HG02588 (cell line): Measurements from ENCODE around the gene RAB38.

Source experiments
- ATAC-seq: cut with Tn5 transposase; IDR thresholded peaks from one replicate; pipeline ENCODE4 v1.9.1; 2021; ENCODE audit warnings: mild to moderate bottlenecking, moderate library complexity; ENCODE audit not compliant: unreplicated experiment

Gene RAB38

DNA sequence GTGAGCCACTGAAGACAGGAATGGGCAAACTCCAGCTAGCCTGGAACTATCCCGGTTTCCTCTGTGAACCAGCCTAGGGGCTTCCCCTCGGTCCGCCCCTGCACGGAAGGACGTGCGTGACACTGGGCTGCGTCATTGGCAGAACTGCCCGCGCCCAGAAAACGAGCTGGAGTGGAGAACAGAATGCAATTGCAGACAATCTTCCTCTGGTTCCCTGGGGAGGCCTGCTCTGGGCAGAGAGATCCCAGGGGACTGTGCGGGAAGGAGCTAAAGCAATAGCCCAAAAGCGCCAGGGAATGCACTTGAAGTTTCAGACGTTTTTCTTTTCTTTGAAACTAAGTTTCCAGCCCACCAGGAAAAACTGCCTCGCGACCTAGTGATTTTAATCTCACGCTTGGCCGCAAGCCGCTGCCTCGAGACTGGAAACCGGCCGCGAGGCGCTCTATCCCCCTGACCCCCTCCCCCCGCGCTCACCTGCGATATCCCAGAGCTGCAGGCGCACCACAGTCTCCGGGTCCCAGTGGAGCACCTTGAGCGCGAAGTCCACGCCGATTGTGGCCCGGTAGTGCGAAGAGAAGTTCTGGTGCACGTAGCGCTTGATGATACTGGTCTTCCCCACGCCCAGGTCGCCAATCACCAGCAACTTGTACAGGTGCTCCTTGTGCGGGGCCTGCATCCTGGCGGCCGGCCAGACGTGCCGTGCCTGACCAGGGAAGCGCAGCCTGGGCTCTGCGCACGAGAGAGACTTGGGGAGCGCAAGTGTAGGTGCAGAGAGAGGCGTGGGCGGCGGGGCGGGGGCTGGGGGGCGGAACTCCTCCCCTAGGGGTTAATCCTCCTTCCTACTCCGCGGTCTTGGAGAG is at the start of gene RAB38:
Gene RAB38, minus strand, starts transcription at position 735 of the 860 bp plus-strand sequence. Its CDS starts 59 bp downstream, at position 676.
- peak; percentile 56 for ATAC-seq

GRCh38 chr11:88213406-88213805 is 38.2 kb upstream of the RAB38 start:
- ATAC-seq, result no peak

- no peak for ATAC-seq
Observed at GRCh38 chr11:88212300-88212699, 37.1 kb upstream of the RAB38 start.

DNA sequence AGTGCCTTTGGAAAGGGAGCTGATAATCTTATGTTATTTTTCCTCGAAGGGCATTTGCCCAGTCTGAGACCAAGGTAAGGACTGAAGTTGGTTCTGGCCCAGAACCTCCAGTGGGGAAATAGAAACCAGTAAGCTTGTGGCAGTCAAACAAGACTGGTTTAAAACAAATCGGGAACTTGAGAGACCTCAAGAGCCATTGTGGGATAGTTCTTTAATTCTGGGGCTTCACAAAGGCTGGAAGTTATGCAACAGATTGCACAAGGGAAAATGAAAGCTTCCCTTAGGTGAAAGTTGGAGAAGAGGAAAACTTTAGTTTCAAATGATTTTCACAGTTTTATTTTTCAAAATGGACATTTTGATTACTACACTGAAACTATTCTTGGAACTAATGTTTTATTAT is 33.5 kb upstream of the RAB38 start:
- no peak for ATAC-seq

DNA sequence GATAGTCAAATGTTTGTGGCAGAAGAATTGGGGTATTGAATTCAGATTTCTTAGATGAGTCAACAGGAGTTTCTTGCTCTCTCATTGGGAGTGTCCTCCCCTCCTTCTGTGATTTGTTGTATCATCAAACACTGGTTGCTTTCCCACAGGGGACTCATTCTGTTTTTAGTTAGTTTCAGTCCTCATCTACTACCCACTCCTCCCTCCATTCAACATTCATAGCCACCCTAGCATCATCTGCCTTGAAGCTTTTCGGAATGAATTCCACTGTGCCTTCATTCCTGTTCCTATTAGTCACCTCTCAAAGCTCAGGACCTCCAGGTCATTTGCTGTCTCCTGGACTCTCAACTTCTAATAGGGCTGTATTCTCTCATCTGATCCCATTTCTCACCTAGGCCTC is 31.5 kb upstream of the RAB38 start:
- ATAC-seq, result no peak

DNA sequence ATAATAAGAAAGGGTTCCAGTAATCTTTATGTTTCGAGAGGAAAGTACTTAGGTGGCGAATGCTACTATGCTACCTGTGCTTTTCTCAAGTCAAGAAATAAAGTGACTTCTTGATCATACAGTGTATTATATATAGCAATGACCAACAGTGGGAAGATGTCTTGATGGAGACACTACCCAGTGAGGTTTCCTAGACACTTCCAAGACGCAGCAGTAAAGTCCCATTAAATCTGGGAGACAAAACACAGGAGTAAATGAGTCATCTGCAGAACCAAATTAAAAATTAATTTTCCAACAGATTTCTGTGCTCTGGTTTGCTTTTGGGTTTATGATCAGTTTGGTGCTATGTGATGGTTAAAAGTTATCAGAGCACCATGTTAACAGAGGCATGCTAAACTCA is 29.1 kb upstream of the RAB38 start:
- no peak for ATAC-seq

DNA sequence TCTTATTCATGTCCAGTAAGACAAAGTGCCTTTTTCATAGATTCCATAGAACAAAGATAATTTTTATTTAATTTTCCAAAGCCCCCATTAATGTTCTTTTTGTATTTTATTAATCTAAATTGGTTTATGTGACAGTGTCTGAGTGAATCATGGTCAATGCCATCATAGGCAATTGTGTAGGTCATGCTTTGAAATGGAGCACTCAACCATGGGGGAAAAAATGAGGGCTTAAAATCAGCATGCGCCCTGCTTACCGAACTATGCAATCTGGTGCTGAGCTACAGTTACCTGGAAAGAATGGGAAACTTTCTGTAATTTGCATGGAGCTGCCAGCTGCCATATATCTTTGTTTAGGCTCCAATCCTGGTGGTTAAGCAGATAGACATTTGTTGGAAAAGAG is 28.4 kb upstream of the RAB38 start:
- ATAC-seq, result no peak

DNA sequence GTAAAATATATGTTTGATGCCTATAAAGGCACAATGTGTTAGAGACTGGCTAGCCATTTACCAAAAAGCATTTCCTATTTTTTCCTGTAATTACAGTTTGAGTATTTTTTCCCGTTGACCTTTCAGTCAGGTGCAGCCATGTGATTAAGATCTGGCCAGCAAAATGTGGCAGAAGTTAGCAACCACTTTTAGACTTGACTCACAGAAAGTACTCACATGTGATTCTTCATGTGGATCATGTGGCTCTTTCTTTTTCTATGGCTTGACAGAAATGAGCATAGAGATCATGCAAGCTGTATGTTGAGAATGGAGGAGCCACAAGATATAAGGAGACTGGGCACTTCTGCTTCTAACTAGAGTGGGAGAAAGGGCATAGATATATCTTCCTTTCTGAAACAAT is 27.3 kb upstream of the RAB38 start:
- ATAC-seq, result no peak

DNA sequence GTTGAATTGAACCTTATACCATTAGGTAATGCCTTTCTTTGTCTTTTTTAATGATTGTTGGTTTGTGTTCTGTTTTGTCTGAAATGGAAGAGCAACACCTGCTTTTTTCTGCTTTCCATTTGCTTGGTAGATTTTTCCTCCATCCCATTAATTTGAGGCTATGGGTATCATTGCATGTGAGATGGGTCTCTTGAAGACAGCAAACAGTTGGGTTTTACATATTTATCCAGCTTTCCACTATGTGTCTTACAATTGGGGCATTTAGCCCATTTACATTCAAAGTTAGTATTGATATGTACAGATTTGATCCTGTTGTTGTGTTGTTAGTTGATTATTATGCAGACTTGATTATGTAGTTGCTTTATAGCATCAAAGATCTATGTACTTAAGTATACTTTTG is 21.1 kb upstream of the RAB38 start:
- ATAC-seq, result no peak

DNA sequence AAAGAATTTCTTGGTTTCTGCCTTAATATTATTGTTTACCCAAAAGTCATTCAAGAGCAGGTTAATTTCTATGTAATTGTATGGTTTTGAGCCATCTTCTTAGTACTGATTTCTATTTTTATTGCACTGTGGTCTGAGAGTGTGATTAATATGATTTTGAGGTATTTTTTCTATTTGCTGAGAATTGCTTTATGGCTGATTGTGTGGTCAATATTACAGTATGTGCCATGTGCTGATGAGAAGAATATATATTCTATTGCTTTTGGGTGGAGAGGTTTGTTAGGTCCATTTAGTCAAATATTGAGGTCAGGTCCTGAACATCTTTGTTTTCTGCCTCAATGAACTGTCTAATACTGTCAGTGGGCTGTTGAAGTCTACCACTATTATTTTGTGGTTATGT is 20.7 kb upstream of the RAB38 start:
- ATAC-seq, result no peak

DNA sequence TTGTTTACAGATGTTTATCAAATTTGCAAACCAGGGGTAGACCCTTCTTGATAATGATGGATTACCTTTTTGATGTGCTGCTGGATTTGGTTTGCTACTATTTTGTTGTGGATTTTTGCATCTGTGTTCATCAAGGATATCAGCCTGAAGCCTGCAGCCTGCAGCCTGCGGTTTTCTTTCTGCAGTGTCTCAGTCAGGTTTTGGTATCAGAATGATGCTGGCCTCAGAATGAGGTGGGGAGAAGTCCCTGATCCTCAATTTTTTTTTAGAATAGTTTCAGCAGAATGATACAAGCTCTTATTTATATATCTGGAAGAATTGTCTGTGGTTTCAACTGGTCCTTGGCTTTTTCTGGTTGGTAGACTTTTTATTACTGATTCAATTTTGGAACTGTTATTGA is 19.7 kb upstream of the RAB38 start:
- no peak for ATAC-seq

GRCh38 chr11:88193278-88193677 is 18.0 kb upstream of the RAB38 start:
- ATAC-seq, result no peak

DNA sequence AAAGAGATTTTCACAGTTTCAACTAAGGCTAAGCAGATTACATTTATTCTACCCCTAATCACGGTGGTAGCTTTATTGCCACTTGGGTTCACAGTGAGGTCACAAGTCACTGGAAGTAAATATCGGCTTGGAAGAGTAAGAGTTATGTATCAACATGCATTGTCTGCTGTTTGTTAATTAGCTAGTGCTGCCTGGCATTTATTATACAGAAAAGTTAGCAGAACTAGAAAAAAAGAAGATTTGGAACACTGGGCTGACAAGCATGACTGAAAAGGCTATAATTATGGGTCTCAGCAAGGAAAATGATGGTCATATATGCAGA is 13.7 kb upstream of the RAB38 start:
- no peak for ATAC-seq

- no peak for ATAC-seq
Observed at GRCh38 chr11:88188251-88188931, 13.1 kb upstream of the RAB38 start.

GRCh38 chr11:88183233-88183632 is 8.0 kb upstream of the RAB38 start:
- ATAC-seq, result no peak

DNA sequence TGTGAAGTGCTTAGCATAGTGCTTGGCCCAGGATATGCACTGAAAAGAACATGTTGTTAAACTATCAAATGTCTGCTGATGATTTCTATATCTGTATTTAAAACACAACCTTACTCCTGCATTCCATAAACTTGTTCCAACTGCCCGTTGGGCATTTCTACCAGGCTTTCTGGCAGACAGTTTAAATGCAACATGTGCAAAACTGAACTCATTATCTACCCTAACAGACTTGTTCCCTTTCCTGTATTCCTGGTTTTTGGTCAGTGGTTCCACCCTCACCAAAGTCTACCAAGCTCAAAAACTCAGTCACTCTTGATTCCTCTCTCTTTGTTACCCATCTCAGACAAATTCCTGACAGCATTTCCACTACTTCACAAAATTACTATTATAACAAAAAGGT is 6.5 kb upstream of the RAB38 start:
- ATAC-seq, result no peak

DNA sequence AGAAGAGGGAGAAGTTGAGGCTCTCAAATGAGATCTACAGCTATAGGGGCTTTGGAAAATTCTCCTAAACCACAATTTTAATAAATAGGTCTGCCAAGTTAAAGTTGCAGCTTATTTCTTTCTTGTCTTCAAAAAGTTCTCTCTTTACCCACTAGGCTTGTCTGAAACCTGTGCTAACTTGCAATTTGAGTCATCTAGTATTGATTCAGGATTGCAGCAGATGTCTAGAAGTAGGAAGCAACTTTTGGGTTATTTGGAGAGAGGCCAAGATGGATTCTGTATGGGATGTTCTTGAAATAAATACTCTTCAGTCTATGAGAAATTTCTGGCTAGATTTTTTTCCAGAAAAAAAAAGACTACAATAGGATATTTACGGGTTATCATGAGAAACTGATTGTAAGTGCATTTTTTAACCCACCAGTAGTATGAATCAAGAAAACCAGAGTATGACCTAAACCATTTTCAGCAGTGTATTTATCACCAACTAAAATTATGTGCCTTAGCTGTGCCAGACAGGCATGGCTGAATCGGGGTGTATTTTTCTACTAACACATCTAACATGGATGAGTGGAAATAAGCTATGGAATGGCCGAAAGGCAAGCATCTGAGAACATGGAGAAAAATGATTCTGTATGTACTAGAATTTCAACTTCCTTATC is 4.9 kb upstream of the RAB38 start:
- no peak for ATAC-seq

DNA sequence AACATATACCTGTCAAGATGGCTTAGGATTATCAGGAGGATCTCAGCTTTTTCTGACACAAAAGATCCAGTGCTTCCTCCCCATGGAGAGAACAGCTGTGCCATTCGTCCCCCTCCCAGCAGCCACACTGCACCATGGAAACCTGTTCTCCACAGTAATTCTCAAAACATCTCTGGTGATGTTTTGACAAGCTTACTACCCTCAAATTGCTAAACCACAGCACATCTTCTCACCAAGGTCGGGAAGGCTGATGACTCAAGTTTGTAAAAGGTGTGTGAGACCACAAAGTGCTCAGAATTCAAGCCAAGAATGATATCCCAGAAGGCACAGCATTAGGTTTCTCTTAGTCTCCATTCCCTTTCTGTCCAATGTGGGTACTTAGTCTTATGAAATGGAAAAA is 3.9 kb upstream of the RAB38 start:
- peak; percentile 70 for ATAC-seq

DNA sequence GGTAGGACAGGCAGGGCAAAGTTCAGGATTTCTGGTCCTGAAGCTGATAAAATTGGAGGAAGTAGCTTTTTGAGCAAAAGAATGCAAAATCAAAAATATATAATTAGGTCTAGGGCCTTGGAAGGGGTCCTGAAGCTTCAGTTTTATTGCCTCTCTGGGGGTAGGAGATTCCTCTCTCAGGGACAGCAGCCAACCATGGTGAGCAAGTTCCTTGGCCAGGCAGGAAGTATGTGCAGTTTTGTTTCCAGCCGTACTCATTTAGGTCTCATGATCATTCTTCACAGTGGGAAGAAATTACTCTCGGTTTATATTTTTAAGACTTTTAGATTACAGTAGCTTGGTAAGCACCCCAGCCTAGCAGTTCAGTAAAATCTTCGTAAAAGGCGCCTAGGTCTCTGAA is 2.9 kb upstream of the RAB38 start:
- no peak for ATAC-seq

DNA sequence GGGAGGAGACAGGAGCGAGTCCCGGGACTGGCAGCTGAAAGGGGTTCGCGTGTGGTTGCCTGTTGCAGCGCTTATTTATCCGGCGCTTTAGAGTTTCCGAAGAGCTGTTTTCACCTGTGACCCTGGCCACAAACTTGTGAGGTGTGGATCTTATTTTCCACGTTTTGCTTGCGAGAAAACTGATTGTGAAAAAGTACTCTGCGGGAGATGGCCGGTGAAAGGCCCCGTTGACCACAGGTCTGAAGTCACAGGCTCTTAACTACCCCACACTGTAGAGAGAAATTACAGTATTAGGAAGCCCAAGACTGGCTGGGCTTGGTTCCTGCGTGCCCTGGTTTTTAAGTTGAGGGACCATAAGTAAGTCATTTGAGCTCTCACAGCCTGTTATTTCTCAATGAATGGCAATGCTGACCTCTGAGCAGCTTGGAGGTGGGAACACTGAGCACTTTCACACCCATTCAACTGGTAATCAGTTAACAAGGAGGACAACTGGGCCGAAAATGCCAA is 379 bp upstream of the RAB38 start:
- ATAC-seq, result peak; percentile 3

- no peak for ATAC-seq
Observed at GRCh38 chr11:88173956-88174355, 1.3 kb downstream of the RAB38 start.

GRCh38 chr11:88171982-88172381 is 3.3 kb downstream of the RAB38 start:
- no peak for ATAC-seq
